ENCODE results near the gene ZNF784. TPM values are rescaled to one million over a fixed set of nuclear protein-coding genes. Genes with fewer than 3 reads are reported as not detected.

ZNF784 gene
- total and polyA plus RNA-seq, 2 donors (not counting 3 experiments of a cell fraction or from before 2014, with no cell fraction given), result 4.9 TPM

DNA sequence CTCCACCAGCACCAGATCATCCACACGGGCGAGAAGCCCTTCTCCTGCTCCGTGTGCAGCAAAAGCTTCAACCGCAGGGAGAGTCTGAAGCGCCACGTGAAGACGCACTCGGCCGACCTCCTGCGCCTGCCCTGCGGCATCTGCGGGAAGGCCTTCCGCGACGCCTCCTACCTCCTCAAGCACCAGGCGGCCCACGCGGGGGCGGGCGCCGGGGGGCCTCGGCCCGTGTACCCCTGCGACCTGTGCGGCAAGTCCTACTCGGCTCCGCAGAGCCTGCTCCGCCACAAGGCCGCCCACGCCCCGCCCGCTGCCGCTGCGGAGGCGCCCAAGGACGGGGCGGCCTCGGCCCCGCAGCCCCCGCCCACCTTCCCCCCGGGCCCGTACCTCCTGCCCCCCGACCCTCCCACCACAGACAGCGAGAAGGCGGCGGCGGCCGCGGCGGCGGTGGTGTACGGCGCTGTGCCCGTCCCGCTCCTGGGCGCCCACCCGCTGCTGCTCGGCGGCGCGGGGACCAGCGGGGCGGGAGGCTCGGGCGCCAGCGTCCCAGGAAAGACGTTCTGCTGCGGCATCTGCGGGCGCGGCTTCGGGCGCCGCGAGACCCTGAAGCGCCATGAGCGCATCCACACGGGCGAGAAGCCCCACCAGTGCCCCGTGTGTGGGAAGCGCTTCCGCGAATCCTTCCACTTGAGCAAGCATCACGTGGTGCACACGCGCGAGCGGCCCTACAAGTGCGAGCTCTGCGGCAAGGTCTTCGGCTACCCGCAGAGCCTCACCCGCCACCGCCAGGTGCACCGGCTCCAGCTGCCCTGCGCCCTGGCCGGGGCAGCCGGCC, 9.4 kb downstream of the ZNF784 start:
- Histone ChIP-seq H3K9me3 (replicated peaks; ENCODE audit: control insufficient read depth, insufficient read depth, low read length) (no peaks in the 10 kb centered on the region), H3K27me3 (ENCODE audit: control insufficient read depth in 2 of 2, insufficient read depth in 2 of 2, low read length in 2 of 2) (no peaks in the 10 kb centered on the region), H3K79me2 (ENCODE audit: control insufficient read depth, insufficient read depth, low read length) (peaks cover 7% of the 10 kb centered on the region), H3K36me3 (ENCODE audit: control insufficient read depth in 2 of 2, extremely low read depth in 1 of 2, insufficient read depth in 2 of 2, low read length in 2 of 2) (peaks cover 2 to 19% of the 10 kb centered on the region in 2 experiments), H3K4me2 (ENCODE audit: insufficient read depth, low read length) (no peak overlapping the region), H3K4me1 (ENCODE audit: control insufficient read depth, extremely low read depth, insufficient read depth, low read length) (peaks cover 2% of the 10 kb centered on the region), H3K9ac (replicated peaks; ENCODE audit: extremely low read depth, insufficient read depth, low read length) (no peak overlapping the region), H4K20me1 (replicated peaks; ENCODE audit: control insufficient read depth, extremely low read depth, insufficient read depth, low read length) (no peaks in the 10 kb centered on the region), H3K27ac (ENCODE audit: insufficient read depth, low read depth, low read length) (no peak overlapping the region), H2AFZ (ENCODE audit: low read depth, low read length) (no peak overlapping the region), H3K4me3 (replicated peaks in 1 of 3; ENCODE audit: insufficient read depth in 1 of 3, low read depth in 1 of 3, low read length in 3 of 3) (no peak overlapping the region), H3K9me1 (replicated peaks; ENCODE audit: control insufficient read depth, extremely low read depth, insufficient read depth, low read length) (no peaks in the 10 kb centered on the region)
- intact Hi-C loops (cut with micrococcal nuclease), result no loop called here
- BruUV-seq (replicated peaks), result no TSS peak
- CTCF ChIA-PET, result no interaction called here
- POLR2A ChIA-PET, result no interaction called here
- TF ChIP-seq, protein P1, sequence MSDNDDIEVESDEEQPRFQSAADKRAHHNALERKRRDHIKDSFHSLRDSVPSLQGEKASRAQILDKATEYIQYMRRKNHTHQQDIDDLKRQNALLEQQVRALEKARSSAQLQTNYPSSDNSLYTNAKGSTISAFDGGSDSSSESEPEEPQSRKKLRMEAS (IDR thresholded peaks at IDR 0.05; ENCODE audit: insufficient read depth, insufficient read length), result no peak
- TF ChIP-seq FOS (IDR thresholded peaks at IDR 0.05; ENCODE audit: borderline replicate concordance, insufficient read depth, low read length) (no peak), JUN (IDR thresholded peaks at IDR 0.05; ENCODE audit: borderline replicate concordance, insufficient read depth, insufficient read length, low read depth) (no peak), POLR2AphosphoS5 (IDR thresholded peaks at IDR 0.05; ENCODE audit: insufficient read depth, low read depth, low read length) (no peak), EZH2 (IDR thresholded peaks at IDR 0.05; ENCODE audit: borderline replicate concordance, low read depth, low read length, severe bottlenecking) (no peak), POLR2A (IDR thresholded peaks at IDR 0.05; ENCODE audit: low read depth, low read length) (no peak), GATA2 (IDR thresholded peaks at IDR 0.05; ENCODE audit: insufficient read depth, insufficient read length, low read depth, low read length) (no peak), MYC (IDR thresholded peaks at IDR 0.05; ENCODE audit: low read depth, low read length) (no peak)
- TF ChIP-seq, protein P2, sequence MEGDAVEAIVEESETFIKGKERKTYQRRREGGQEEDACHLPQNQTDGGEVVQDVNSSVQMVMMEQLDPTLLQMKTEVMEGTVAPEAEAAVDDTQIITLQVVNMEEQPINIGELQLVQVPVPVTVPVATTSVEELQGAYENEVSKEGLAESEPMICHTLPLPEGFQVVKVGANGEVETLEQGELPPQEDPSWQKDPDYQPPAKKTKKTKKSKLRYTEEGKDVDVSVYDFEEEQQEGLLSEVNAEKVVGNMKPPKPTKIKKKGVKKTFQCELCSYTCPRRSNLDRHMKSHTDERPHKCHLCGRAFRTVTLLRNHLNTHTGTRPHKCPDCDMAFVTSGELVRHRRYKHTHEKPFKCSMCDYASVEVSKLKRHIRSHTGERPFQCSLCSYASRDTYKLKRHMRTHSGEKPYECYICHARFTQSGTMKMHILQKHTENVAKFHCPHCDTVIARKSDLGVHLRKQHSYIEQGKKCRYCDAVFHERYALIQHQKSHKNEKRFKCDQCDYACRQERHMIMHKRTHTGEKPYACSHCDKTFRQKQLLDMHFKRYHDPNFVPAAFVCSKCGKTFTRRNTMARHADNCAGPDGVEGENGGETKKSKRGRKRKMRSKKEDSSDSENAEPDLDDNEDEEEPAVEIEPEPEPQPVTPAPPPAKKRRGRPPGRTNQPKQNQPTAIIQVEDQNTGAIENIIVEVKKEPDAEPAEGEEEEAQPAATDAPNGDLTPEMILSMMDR (IDR thresholded peaks at IDR 0.05; ENCODE audit: extremely low read depth in 1 of 2, insufficient read depth in 1 of 2, low read depth in 1 of 2, low read length in 2 of 2), result no peak
- FAIRE-seq (no peak), DNase-seq (ENCODE audit: low read depth, low spot score) (no peak)
- dilution Hi-C loops (cut with MboI; ENCODE audit: extremely low pct_ligation_motif_present, low sequenced_read_pairs), result no loop called here

Data from endothelial cell of umbilical vein (primary cell).